GM21825 (cell line): ENCODE data around the gene POLDIP2.

Experiments
- ATAC-seq: cut with Tn5 transposase; IDR thresholded peaks from one replicate; pipeline ENCODE4 v1.9.1; 2021; ENCODE audit warnings: mild to moderate bottlenecking, moderate library complexity; ENCODE audit not compliant: unreplicated experiment

POLDIP2 gene

GRCh38 chr17:28390563-28390962 lies 33.2 kb upstream of the POLDIP2 start:
- no peak for ATAC-seq

GRCh38 chr17:28390141-28390540 lies 32.8 kb upstream of the POLDIP2 start:
- no peak for ATAC-seq

GRCh38 chr17:28388106-28388505 lies 30.8 kb upstream of the POLDIP2 start:
- ATAC-seq: no peak

GRCh38 chr17:28386391-28386790 lies 29.1 kb upstream of the POLDIP2 start:
- ATAC-seq: no peak

DNA sequence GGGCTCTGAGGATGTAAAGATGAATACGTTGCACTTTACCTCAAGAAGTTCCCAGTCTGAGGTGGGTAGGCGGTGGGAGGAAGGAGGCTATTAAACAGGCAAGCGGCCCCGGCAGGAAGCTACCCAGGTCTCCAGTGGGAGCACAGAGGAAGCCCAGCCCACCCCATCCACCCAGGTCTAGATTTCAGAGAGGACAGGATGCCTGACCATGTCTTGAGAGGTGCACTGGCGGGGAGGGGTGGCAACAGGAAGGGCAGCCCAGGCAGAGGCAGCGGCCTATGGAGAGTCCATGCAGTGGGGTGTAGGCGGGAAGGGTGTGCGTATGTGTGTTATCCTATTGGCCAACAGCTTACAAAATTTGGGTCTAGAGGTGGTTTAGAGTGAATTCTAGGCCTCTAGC lies 28.1 kb upstream of the POLDIP2 start:
- no peak for ATAC-seq

DNA sequence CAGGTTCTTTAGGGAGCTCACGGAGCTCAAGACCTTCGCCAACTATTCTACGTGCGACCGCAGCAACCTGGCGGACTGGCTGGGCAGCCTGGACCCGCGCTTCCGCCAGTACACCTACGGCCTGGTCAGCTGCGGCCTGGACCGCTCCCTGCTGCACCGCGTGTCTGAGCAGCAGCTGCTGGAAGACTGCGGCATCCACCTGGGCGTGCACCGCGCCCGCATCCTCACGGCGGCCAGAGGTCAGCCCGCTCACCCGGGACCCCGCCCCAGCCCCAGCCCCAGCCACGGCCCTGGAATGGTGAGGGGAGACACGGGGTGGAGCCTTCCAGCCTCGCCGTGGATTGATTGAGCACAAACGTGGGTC lies 27.7 kb upstream of the POLDIP2 start:
- ATAC-seq: no peak

- ATAC-seq: peak; percentile 88
These were observed 27.1 kb upstream of the POLDIP2 start for GRCh38 chr17:28384281-28385036.

DNA sequence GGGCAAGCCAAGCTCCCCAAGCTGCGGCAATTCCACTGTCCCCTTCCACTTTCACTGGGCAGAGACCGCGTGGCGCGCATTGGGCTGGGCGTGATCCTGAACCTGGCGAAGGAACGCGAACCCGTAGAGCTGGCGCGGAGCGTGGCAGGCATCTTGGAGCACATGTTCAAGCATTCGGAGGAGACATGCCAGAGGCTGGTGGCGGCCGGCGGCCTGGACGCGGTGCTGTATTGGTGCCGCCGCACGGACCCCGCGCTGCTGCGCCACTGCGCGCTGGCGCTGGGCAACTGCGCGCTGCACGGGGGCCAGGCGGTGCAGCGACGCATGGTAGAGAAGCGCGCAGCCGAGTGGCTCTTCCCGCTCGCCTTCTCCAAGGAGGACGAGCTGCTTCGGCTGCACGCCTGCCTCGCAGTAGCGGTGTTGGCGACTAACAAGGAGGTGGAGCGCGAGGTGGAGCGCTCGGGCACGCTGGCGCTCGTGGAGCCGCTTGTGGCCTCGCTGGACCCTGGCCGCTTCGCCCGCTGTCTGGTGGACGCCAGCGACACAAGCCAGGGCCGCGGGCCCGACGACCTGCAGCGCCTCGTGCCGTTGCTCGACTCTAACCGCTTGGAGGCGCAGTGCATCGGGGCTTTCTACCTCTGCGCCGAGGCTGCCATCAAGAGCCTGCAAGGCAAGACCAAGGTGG lies 24.0 kb upstream of the POLDIP2 start:
- no peak for ATAC-seq

DNA sequence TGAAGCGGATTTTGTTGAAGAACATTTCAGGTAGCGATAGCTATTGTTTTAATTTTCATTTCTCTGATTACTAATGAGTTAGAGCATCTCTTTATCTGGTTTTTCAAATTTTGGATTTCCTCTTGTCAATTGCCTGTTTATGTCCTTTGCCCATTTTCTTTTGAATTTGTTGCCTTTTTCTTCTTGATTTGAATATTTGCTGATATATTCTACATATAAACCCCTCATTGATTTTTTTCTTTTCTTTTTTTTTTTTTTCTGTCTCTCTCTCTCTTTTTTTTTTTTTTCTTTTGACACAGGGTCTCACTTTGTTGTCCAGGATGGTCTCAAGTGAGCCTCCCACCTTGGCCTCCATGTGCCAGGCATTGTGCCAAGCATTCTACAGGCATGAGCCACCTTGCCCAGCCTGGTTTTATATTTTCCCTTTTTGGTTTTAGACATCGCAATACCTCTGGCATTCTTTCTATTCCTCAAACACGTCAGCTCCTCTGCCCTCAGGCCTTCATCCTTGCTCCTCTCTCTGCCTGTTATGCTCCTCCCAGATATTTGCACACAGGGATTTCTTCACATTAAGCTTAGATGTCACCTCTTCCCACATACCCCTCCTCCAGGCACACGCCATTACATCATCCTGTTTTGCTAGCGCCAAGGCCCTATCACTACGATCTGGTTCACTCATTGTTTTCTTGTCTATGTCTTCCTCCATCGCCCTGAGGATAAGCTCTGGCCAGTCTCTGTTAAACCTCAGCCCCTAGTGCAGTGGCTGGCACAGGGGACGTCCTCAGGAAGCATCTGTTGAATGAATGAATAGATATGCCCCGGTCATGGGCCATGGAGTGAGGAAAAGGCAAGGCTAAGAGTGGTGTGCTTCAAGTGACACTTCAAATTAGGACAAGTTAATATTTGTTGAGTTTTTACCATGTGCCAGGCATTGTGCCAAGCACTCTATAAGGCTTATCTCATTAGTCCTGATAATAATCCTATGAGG lies 22.8 kb upstream of the POLDIP2 start:
- no peak for ATAC-seq

GRCh38 chr17:28372945-28373274 lies 15.6 kb upstream of the POLDIP2 start:
- no peak for ATAC-seq

- peak; percentile 21 for ATAC-seq
These were observed 15.0 kb upstream of the POLDIP2 start for GRCh38 chr17:28372203-28372944.

GRCh38 chr17:28371245-28372202 lies 14.2 kb upstream of the POLDIP2 start, which contains the start of gene SARM1:
TSS of gene SARM1 (plus strand) at chr17:28371694. CDS start at chr17:28372033, 339 bp downstream.
- peak; percentile 63 for ATAC-seq

DNA sequence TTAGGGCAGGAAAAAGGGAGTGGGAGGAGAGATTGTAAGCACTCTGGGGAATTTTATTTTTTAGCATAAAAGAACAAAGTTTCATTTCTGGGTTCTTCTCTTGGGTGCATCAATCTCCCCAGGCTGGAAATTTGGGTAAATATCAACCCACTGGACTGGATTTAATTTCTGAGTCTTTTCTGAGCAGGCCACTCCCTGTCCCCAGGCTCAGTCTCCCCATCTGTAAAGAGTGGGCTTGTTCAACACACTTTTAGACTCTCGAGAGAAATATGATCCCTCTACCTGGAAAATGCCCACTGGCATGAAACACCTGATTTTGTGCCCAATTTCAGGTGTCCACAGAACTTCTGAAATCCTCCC lies 13.4 kb upstream of the POLDIP2 start:
- ATAC-seq: no peak

- ATAC-seq: no peak
These were observed 12.9 kb upstream of the POLDIP2 start, which contains the start of gene VTN for GRCh38 chr17:28370035-28370743. TSS of gene VTN (minus strand) at chr17:28370307. CDS start at chr17:28370203, 104 bp downstream.

- no peak for ATAC-seq
These were observed 12.3 kb upstream of the POLDIP2 start for GRCh38 chr17:28369684-28370034.

DNA sequence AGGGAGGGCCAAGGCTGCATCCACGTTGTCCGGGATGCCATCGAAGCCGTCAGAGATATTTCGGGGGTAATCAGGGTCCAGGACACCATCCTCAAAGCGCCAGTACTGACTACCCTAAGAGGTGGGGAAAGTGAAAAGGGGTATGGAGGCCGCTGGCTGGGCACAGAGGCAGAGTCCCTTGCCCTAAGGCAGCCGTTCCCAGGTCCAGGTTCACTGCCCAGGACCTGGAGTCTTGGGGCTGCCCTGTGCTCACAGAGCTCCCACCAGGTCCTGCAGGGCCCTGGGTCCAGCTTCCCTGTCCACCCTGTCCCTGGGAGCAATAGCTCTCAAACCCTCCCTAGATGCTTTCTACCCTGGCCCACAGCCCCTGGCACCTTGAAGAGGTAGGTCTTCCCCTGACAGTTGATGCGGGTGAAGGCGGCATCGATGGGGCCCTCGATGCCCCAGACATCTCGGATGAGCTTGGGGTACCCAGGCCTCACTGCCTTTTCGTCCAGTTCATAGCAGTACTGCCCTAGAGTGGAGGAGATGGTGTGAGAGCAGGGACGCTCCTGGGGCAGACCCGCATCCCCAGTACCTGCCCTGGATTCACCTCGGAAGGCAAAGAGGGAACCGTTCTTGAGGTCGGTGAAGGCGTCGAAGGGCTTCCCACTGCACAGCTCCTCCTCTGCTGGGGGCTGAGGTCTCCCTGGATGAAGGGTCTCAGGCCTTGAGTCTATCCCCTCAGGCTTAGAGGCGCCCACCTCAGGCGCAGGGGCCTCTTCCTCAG lies 11.8 kb upstream of the POLDIP2 start:
- no peak for ATAC-seq

DNA sequence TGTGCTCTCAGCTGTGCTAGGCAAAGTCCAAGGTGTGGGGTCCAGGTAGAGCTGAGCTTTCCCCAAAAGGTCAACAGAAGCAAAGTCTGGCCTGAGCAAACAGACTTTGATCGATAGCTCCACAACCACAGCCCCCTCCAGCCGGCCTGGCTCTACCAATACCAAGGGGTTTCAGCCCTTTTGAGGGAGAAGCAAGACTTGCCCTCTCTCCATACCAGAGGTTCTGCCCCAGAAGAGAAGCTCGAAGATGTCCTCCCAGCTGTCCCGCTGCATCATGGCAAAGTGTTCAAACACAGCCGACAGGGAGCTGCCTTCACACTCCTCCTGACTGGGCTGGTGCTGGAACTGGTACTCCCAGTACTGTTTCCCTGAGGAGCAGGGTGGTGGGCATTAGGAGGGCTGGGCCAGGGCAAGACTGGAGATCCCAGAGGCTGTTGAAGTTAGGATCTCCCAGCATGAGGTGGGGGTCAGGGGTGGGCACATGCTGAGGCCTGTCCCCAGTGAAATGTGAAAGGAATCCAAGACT lies 11.0 kb upstream of the POLDIP2 start:
- ATAC-seq: no peak
